HCT116 (cell line): Measurements from ENCODE around the gene ACO2.

ENCODE experiments used
- EZH2phosphoT487 ChIP-seq: fragments of 200-600 bp; IDR thresholded peaks from 2 replicates; pipeline ENCODE4 v1.6.1; 2018; ENCODE audit warnings: antibody characterized with exemption, borderline replicate concordance
- JUND ChIP-seq: IDR thresholded peaks from 2 replicates; pipeline ENCODE4 v1.6.1; 2012
- POLR2AphosphoS5 ChIP-seq: IDR thresholded peaks from 2 replicates; pipeline ENCODE4 v1.6.1; 2011; ENCODE audit warnings: mild to moderate bottlenecking, low read depth, low read length, moderate library complexity
- RAD21 ChIP-seq: IDR thresholded peaks from 2 replicates; pipeline ENCODE4 v1.6.1; 2012; ENCODE audit warnings: low read depth, mild to moderate bottlenecking
- SIN3A ChIP-seq: IDR thresholded peaks from 2 replicates; pipeline ENCODE4 v1.6.1; 2012; ENCODE audit warnings: low read depth
- SP1 ChIP-seq: IDR thresholded peaks from 2 replicates; pipeline ENCODE4 v1.6.1; 2012; ENCODE audit warnings: low read depth

DNA sequence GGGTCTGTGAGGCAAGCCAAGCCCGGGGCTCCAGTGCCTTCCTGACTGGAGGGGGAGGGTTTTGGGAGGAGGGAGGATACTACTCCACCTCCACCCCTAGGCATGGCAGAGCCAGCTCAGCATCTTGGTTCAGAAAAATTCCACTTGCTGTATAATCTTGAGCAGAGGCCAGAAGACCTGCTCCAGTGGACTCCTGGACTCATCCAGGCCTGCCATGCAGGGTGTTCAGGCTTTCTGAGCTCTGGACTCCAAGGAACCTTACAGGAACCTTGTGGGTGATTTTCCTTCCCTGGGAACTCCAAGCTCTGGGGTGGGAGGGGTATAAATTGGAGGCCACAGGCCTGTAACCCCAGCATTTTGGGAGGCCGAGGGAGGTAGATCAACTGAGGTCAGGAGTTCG is 101.3 kb downstream of the ACO2 start:
- TF ChIP-seq RAD21 (no peak), POLR2AphosphoS5 (no peak), EZH2phosphoT487 (no peak), SP1 (no peak), JUND (no peak), SIN3A (no peak)
